ENCODE results near the gene ONECUT3.

- no peak for TF ChIP-seq CTCF (conservative IDR thresholded peaks at IDR 0.05; ENCODE audit: low read depth, low read length)
- no peak for TF ChIP-seq CEBPB (IDR thresholded peaks at IDR 0.05; ENCODE audit: low read depth, low read length)
- TF ChIP-seq POLR2A (IDR thresholded peaks at IDR 0.05; ENCODE audit: low read depth, low read length) = no peak
- TF ChIP-seq BHLHE40 (IDR thresholded peaks at IDR 0.05; ENCODE audit: low read depth, low read length) = no peak
- no peak for TF ChIP-seq RFX5 (IDR thresholded peaks at IDR 0.05; ENCODE audit: low read depth, low read length)
- TF ChIP-seq MXI1 (IDR thresholded peaks at IDR 0.05; ENCODE audit: borderline replicate concordance, low read depth, low read length) = no peak
- TF ChIP-seq SMC3 (IDR thresholded peaks at IDR 0.05; ENCODE audit: low read depth, low read length) = no peak
- TF ChIP-seq USF2 (IDR thresholded peaks at IDR 0.05; ENCODE audit: low read depth, low read length) = no peak
- TF ChIP-seq MAFK (IDR thresholded peaks at IDR 0.05; ENCODE audit: low read depth, low read length) = no peak
- TF ChIP-seq NFE2L2 (IDR thresholded peaks at IDR 0.05; ENCODE audit: low read depth, low read length) = no peak
- no peak for TF ChIP-seq RAD21 (IDR thresholded peaks at IDR 0.05; ENCODE audit: low read length)
Observed at GRCh38 chr19:1752009-1752756, 1.1 kb upstream of the ONECUT3 start.
